Caco-2 (cell line): ENCODE measurements around the gene PDZD7. TPM values are rescaled to one million over a fixed set of nuclear protein-coding genes. Genes with fewer than 3 reads are reported as not detected.
A peak's percentile ranks its signal among the peaks of the same experiment; 100 is the strongest.

Experiments
- BruUV-seq: library from RNA; stranded (reverse); fragments of 400-500 nt; replicated peaks from 2 replicates; lab custom pipeline; 2021; lab: Mats Ljungman, UMichigan
- CTCF ChIA-PET: fragments of 300-600 bp; sonication (Branson Sonifier 250); formaldehyde crosslinking; loops from one replicate; lab custom pipeline; 2022; ENCODE audit warnings: antibody characterized with exemption; lab: Charles Lee
- POLR2A ChIA-PET: fragments of 300-600 bp; sonication (Branson Sonifier 250); formaldehyde crosslinking; loops from one replicate; lab custom pipeline; 2022; ENCODE audit warnings: antibody characterized with exemption; lab: Charles Lee
- DNase-seq, 2 experiments: peaks; one replicate each; pipeline versions ENCODE4 v3.0.0 to v3.0.0-alpha.2; 2020 to 2022
- H3K27me3 ChIP-seq: replicated peaks from 2 replicates; pipeline ENCODE4 v1.6.0; 2011; ENCODE audit warnings: low read length; ENCODE audit not compliant: control insufficient read depth, insufficient read depth
- H3K36me3 ChIP-seq: 2 replicates; pipeline ENCODE4 v1.5.1; 2011; ENCODE audit warnings: low read length; ENCODE audit not compliant: control insufficient read depth, insufficient read depth
- H3K4me1 ChIP-seq: fragments of 250-450 bp; sonication (Bioruptor Pico); 2 replicates; pipeline ENCODE4 v1.5.1; 2020; ENCODE audit warnings: mild to moderate bottlenecking
- H3K4me3 ChIP-seq: 2 replicates; pipeline ENCODE4 v1.5.1; 2011; ENCODE audit warnings: low read depth, mild to moderate bottlenecking, control low read depth, low read length
- H3K9me3 ChIP-seq: fragments of 250-450 bp; sonication (Bioruptor Pico); 2 replicates; pipeline ENCODE4 v1.5.1; 2020; ENCODE audit warnings: mild to moderate bottlenecking, moderate library complexity
- H3K27ac Mint-ChIP-seq: one replicate; pipeline ENCODE4 v1.8.0; 2022; ENCODE audit warnings: mixed read lengths; ENCODE audit not compliant: unreplicated experiment
- H3K27me3 Mint-ChIP-seq: one replicate; pipeline ENCODE4 v1.8.0; 2022; ENCODE audit warnings: mixed read lengths; ENCODE audit not compliant: insufficient read depth, unreplicated experiment
- H3K36me3 Mint-ChIP-seq: one replicate; pipeline ENCODE4 v1.8.0; 2022; ENCODE audit warnings: mild to moderate bottlenecking, mixed read lengths; ENCODE audit not compliant: insufficient read depth, unreplicated experiment
- H3K4me1 Mint-ChIP-seq: one replicate; pipeline ENCODE4 v1.8.0; 2022; ENCODE audit warnings: low read depth, mixed read lengths; ENCODE audit not compliant: unreplicated experiment
- H3K4me3 Mint-ChIP-seq: one replicate; pipeline ENCODE4 v1.8.0; 2022; ENCODE audit warnings: mild to moderate bottlenecking, moderate library complexity, mixed read lengths; ENCODE audit not compliant: unreplicated experiment
- H3K9me3 Mint-ChIP-seq: one replicate; pipeline ENCODE4 v1.8.0; 2022; ENCODE audit warnings: mixed read lengths; ENCODE audit not compliant: unreplicated experiment
- intact Hi-C: fragments of 100-400 bp; cut with micrococcal nuclease; formaldehyde crosslinking; loops from one replicate; pipeline ENCODE4 v1.10.0; 2022; ENCODE audit not compliant: unreplicated experiment
- total RNA-seq: library from RNA; stranded (reverse); gene quantifications from 2 replicates; pipeline ENCODE4 v1.2.3, GENCODE V29; 2022
- TF ChIP-seq, protein P1 (sequence below), 2 experiments: fragments of 200-600 bp in 1 of 2; IDR thresholded peaks; 1 replicate in 1 of 2; 2 replicates in 1 of 2; pipeline versions ENCODE4 v1.5.1 to v1.8.0; 2011 to 2022; ENCODE audit warnings: antibody characterized with exemption in 1 of 2, control low read depth in 1 of 2, inconsistent platforms in 1 of 2, low read depth in 1 of 2, low read length in 1 of 2, mild to moderate bottlenecking in 1 of 2, moderate library complexity in 1 of 2; ENCODE audit not compliant: insufficient read depth in 1 of 2, severe bottlenecking in 1 of 2, unreplicated experiment in 1 of 2

The PDZD7 gene
- total RNA-seq, 1 experiment from 2014 or later = 1.5 TPM

DNA sequence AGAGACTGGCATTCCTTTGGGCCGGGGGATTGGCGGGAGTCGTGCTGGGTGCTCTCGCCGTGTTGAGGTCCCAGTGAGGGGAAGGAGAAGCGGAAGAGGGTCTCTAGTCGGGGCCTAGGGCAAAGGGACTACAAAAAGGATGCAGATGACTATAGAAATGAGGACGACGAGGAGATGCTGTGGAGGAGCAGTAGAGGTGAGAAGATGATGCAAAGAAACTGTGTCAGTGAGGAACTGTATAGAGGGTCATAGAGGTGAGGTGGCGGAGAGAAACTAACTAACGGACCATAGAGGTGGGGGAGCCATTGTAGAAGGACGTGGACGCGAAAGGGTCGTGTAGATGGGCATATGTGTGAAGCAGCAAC is 43.3 kb downstream of the PDZD7 start:
- CTCF ChIA-PET = interaction anchor here (1.0 to 2.0 kb wide), 4 partner anchors 9 to 24 kb away, joined by 3 to 8 read pairs (median 7); no protein-coding TSS in a partner anchor
- Mint-ChIP-seq H3K27me3 (no peaks in the 10 kb centered on the region), H3K27ac (peak overlapping the region; percentile 89), H3K4me3 (peak overlapping the region; percentile 100), H3K9me3 (no peaks in the 10 kb centered on the region), H3K36me3 (peaks cover 51% of the 10 kb centered on the region), H3K4me1 (peaks cover 10% of the 10 kb centered on the region)
- Histone ChIP-seq H3K36me3 (peaks cover 2% of the 10 kb centered on the region), H3K27me3 (no peaks in the 10 kb centered on the region), H3K9me3 (no peaks in the 10 kb centered on the region), H3K4me1 (peaks cover 4% of the 10 kb centered on the region), H3K4me3 (peak overlapping the region; percentile 44)
- intact Hi-C loops = no loop called here
- TF ChIP-seq, protein P1, sequence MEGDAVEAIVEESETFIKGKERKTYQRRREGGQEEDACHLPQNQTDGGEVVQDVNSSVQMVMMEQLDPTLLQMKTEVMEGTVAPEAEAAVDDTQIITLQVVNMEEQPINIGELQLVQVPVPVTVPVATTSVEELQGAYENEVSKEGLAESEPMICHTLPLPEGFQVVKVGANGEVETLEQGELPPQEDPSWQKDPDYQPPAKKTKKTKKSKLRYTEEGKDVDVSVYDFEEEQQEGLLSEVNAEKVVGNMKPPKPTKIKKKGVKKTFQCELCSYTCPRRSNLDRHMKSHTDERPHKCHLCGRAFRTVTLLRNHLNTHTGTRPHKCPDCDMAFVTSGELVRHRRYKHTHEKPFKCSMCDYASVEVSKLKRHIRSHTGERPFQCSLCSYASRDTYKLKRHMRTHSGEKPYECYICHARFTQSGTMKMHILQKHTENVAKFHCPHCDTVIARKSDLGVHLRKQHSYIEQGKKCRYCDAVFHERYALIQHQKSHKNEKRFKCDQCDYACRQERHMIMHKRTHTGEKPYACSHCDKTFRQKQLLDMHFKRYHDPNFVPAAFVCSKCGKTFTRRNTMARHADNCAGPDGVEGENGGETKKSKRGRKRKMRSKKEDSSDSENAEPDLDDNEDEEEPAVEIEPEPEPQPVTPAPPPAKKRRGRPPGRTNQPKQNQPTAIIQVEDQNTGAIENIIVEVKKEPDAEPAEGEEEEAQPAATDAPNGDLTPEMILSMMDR (IDR thresholded peaks at IDR 0.05; ENCODE audit: insufficient read depth in 1 of 2, low read depth in 1 of 2, low read length in 1 of 2, severe bottlenecking in 1 of 2, unreplicated experiment in 1 of 2) = no peak
- TSS peak; percentile 57 for BruUV-seq
- POLR2A ChIA-PET = no interaction called here
- DNase-seq = no peak

DNA sequence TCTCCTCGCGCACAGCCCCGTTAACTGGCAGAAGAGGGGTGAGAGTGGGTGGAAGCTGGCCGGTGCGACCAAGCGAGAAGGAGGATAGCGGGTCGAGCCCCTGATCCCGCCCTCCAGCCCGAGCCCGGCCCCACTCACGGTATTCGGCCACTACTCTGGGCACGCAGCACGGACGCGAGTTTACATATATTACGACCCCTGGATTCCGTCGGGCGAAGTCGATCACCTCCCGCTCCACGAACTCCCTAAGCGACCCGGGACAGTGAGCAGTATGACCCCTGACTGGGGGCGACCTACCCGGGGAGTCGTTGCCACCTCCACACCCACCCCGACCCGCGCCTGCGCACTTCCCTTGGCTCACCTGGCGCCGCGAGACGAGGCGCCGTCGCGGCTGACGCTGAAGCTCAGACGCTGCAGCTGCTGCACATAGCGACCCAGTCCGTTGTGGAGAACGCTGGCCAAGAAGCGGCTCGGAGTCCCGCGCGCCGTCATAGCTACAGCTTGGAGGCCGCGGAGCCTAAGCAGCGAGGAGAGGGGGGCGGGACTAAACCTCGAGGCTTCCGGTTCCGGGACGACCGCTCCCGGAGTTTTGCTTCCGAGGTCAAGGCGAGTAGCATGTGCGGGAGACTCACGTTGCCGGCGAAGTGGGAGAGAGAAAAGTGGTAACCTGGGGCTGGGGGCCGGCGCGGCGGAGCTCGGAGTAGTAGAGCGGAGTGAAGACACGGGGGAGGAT is 43.8 kb downstream of the PDZD7 start, which contains the start of the genes MRPL43 and TWNK:
MRPL43 (minus strand) TSS at position 546 of the 733 bp plus-strand sequence; CDS start at position 492, 54 bp downstream.
TWNK (plus strand) TSS at position 592 of the 733 bp plus-strand sequence. CDS start 668 bp downstream, outside the sequence.
- peaks cover 2% of the 10 kb centered on the region; the same call in 1 of the 2 replicates for H3K36me3 ChIP-seq
- CTCF ChIA-PET = interaction anchor here (0.5 to 2.0 kb wide), 5 partner anchors 8 to 24 kb away, joined by 3 to 8 read pairs (median 7); no protein-coding TSS in a partner anchor

DNA sequence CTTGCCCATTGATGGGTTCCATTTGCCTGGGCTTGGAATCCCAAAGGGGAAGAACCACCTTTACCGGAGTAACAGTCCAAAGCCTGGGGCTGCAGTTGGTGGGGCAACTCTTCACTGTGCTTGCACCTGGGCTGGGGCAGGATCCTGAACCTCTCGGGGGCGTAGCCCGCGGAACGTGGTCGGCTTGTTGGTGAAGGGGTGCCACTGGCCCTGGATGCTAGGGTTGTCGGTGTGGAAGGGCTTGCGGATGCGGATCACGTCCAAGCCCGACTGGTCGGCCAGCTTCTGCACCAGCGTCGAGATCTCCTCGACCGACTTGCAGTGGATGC is 44.3 kb downstream of the PDZD7 start:
- no peaks in the 10 kb centered on the region for H3K27me3 Mint-ChIP-seq
- POLR2A ChIA-PET = no interaction called here
- no peaks in the 10 kb centered on the region for H3K9me3 Mint-ChIP-seq
- peaks cover 54% of the 10 kb centered on the region for H3K36me3 Mint-ChIP-seq
- peak overlapping the region; percentile 89 for H3K27ac Mint-ChIP-seq
- Histone ChIP-seq H3K36me3 (peaks cover 2% of the 10 kb centered on the region), H3K4me3 (peak overlapping the region; percentile 44), H3K9me3 (no peaks in the 10 kb centered on the region), H3K27me3 (no peaks in the 10 kb centered on the region), H3K4me1 (peaks cover 4% of the 10 kb centered on the region)
- TF ChIP-seq, protein P1 (IDR thresholded peaks at IDR 0.05; ENCODE audit: insufficient read depth in 1 of 2, low read depth in 1 of 2, low read length in 1 of 2, severe bottlenecking in 1 of 2, unreplicated experiment in 1 of 2) = no peak
- H3K4me1 Mint-ChIP-seq = peaks cover 10% of the 10 kb centered on the region
- peak overlapping the region; percentile 100 for H3K4me3 Mint-ChIP-seq
- no TSS peak for BruUV-seq
- CTCF ChIA-PET = interaction anchor here (1.0 to 2.0 kb wide), 3 partner anchors 11 to 25 kb away, joined by 3 to 7 read pairs (median 7); no protein-coding TSS in a partner anchor
- no peak for DNase-seq
- intact Hi-C loops = loop anchor here (1.0 kb wide), 1 partner anchor 15 kb away; no protein-coding TSS in a partner anchor

More for the DNA sequence above, 43.8 kb downstream of the PDZD7 start, which contains the start of the genes MRPL43 and TWNK:
- intact Hi-C loops = loop anchor here (1.0 kb wide), 1 partner anchor 16 kb away; no protein-coding TSS in a partner anchor
- peaks cover 4% of the 10 kb centered on the region for H3K4me1 ChIP-seq
- no peaks in the 10 kb centered on the region for H3K27me3 ChIP-seq
- DNase-seq = peak; percentile 86 to 87
- peak within 1 kb of the TSS; percentile 44 for H3K4me3 ChIP-seq
- peak within 1 kb of the TSS; percentile 100 for H3K4me3 Mint-ChIP-seq
- peaks cover 51% of the 10 kb centered on the region for H3K36me3 Mint-ChIP-seq
- no TSS peak for BruUV-seq
- H3K9me3 ChIP-seq = no peaks in the 10 kb centered on the region
- peak within 1 kb of the TSS; percentile 89 for H3K27ac Mint-ChIP-seq
- TF ChIP-seq, protein P1 (IDR thresholded peaks at IDR 0.05; ENCODE audit: insufficient read depth in 1 of 2, low read depth in 1 of 2, low read length in 1 of 2, severe bottlenecking in 1 of 2, unreplicated experiment in 1 of 2) = no peak
- H3K9me3 Mint-ChIP-seq = no peaks in the 10 kb centered on the region
- H3K27me3 Mint-ChIP-seq = no peaks in the 10 kb centered on the region
- H3K4me1 Mint-ChIP-seq = peaks cover 10% of the 10 kb centered on the region
- POLR2A ChIA-PET = no interaction called here
